Keratinocyte (primary cell): ENCODE measurements around the gene SULT4A1.

Experiments used
- CTCF ChIP-seq, 3 experiments: IDR thresholded peaks in 1 of 3; conservative IDR thresholded peaks in 1 of 3; optimal IDR thresholded peaks in 1 of 3; 2 replicates in 2 of 3; 3 replicates in 1 of 3; pipeline versions ENCODE3 to v1.5.1; 2011; ENCODE audit warnings: low read length in 3 of 3, mild to moderate bottlenecking in 3 of 3, moderate library complexity in 2 of 3, control low read depth in 1 of 3, inconsistent platforms in 1 of 3; ENCODE audit not compliant: insufficient read depth in 2 of 3; ENCODE audit errors: extremely low read depth in 1 of 3
- EZH2 ChIP-seq: IDR thresholded peaks from one replicate; pipeline ENCODE4 v1.6.1; 2012; ENCODE audit warnings: inconsistent platforms, mild to moderate bottlenecking, low read length, moderate library complexity

- no peak for TF ChIP-seq CTCF (optimal IDR thresholded peaks at IDR 0.05 in 1 of 3, IDR thresholded peaks at IDR 0.05 in 1 of 3, conservative IDR thresholded peaks at IDR 0.05 in 1 of 3; ENCODE audit: extremely low read depth in 1 of 3, insufficient read depth in 2 of 3, low read length in 3 of 3)
- TF ChIP-seq EZH2, result no peak
Measured at GRCh38 chr22:43897751-43898261, 35.5 kb upstream of the SULT4A1 start.
